HEK293T (cell line): ENCODE measurements around the gene ACYP1.
"Not testable (repeated sequence)": the region's sequence is repeated elsewhere in the genome, so short reads cannot be mapped to it uniquely, and the experiment has no call there.

Experiments
- CTCF ChIA-PET: fragments of 350-600 bp; formaldehyde crosslinking; extraction: SDS; loops from one replicate; lab custom pipeline; 2021; ENCODE audit warnings: antibody characterized with exemption, inconsistent platforms; lab: Yijun Ruan, JAX
- POLR2A ChIA-PET: fragments of 350-600 bp; formaldehyde crosslinking; extraction: SDS; loops from one replicate; lab custom pipeline; 2020; ENCODE audit warnings: antibody characterized with exemption, inconsistent platforms; lab: Yijun Ruan, JAX
- DNase-seq: peaks from one replicate; pipeline ENCODE4 v3.0.0; 2012; ENCODE audit warnings: mixed read lengths; ENCODE audit errors: extremely low spot score
- ARNT ChIP-seq: fragments of 450-650 bp; IDR thresholded peaks from 2 replicates; pipeline ENCODE4 v1.6.1; 2017; ENCODE audit warnings: mild to moderate bottlenecking
- BHLHE40 ChIP-seq: fragments of 450-650 bp; IDR thresholded peaks from 2 replicates; pipeline ENCODE4 v1.6.1; 2016; ENCODE audit warnings: mild to moderate bottlenecking, moderate library complexity, borderline replicate concordance
- CTBP1 ChIP-seq: fragments of 450-650 bp; IDR thresholded peaks from 2 replicates; pipeline ENCODE4 v1.6.1; 2016; ENCODE audit warnings: borderline replicate concordance
- ELF4 ChIP-seq: fragments of 450-650 bp; IDR thresholded peaks from 2 replicates; pipeline ENCODE4 v1.6.1; 2017; ENCODE audit warnings: antibody characterized with exemption
- FOXA1 ChIP-seq: fragments of 450-650 bp; IDR thresholded peaks from 2 replicates; pipeline ENCODE4 v1.6.1; 2016; ENCODE audit warnings: mild to moderate bottlenecking
- FOXK2 ChIP-seq: fragments of 450-650 bp; IDR thresholded peaks from 2 replicates; pipeline ENCODE4 v1.6.1; 2016; ENCODE audit warnings: mild to moderate bottlenecking
- FOXM1 ChIP-seq: fragments of 450-650 bp; IDR thresholded peaks from 2 replicates; pipeline ENCODE4 v1.6.1; 2017; ENCODE audit warnings: mild to moderate bottlenecking, borderline replicate concordance
- HDGF ChIP-seq: fragments of 450-650 bp; IDR thresholded peaks from 2 replicates; pipeline ENCODE4 v1.6.1; 2017; ENCODE audit warnings: antibody characterized with exemption, borderline replicate concordance
- L3MBTL2 ChIP-seq: fragments of 450-650 bp; conservative IDR thresholded peaks from 2 replicates; pipeline ENCODE4 v1.6.1; 2016; ENCODE audit warnings: mild to moderate bottlenecking
- LEF1 ChIP-seq: fragments of 450-650 bp; IDR thresholded peaks from 2 replicates; pipeline ENCODE4 v1.6.1; 2017; ENCODE audit warnings: mild to moderate bottlenecking, borderline replicate concordance
- NFRKB ChIP-seq: fragments of 450-650 bp; IDR thresholded peaks from 2 replicates; pipeline ENCODE4 v1.6.1; 2016; ENCODE audit warnings: mild to moderate bottlenecking, moderate library complexity
- SP1 ChIP-seq: fragments of 450-650 bp; IDR thresholded peaks from 2 replicates; pipeline ENCODE4 v1.6.1; 2017
- SUZ12 ChIP-seq: fragments of 450-650 bp; IDR thresholded peaks from 2 replicates; pipeline ENCODE4 v1.6.1; 2016; ENCODE audit warnings: mild to moderate bottlenecking
- TARDBP ChIP-seq: fragments of 450-650 bp; IDR thresholded peaks from 2 replicates; pipeline ENCODE4 v1.6.1; 2016
- ZNF384 ChIP-seq: fragments of 450-650 bp; IDR thresholded peaks from 2 replicates; pipeline ENCODE4 v1.6.1; 2016
- TF ChIP-seq, protein P1 (sequence below): fragments of 450-650 bp; IDR thresholded peaks from 2 replicates; pipeline ENCODE4 v1.6.1; 2016

The ACYP1 gene

GRCh38 chr14:75068294-75069120 is 4.7 kb upstream of the ACYP1 start:
- POLR2A ChIA-PET = interaction anchor here (1.7 to 3.1 kb wide), 3 partner anchors 10 to 146 kb away, joined by 7 to 15 read pairs (median 11); partner anchors contain the start of gene RPS6KL1
- DNase-seq = no peak
- CTCF ChIA-PET = interaction anchor here (0.6 to 1.4 kb wide), 2 partner anchors 116 to 124 kb away, joined by 3 to 8 read pairs; no protein-coding TSS in a partner anchor
- TF ChIP-seq TARDBP (no peak), L3MBTL2 (no peak), CTBP1 (no peak), SP1 (no peak), BHLHE40 (no peak), LEF1 (no peak), ZNF384 (no peak), FOXK2 (no peak), HDGF (no peak), FOXM1 (no peak), ARNT (no peak), ELF4 (no peak), FOXA1 (no peak)
- TF ChIP-seq, protein P1, sequence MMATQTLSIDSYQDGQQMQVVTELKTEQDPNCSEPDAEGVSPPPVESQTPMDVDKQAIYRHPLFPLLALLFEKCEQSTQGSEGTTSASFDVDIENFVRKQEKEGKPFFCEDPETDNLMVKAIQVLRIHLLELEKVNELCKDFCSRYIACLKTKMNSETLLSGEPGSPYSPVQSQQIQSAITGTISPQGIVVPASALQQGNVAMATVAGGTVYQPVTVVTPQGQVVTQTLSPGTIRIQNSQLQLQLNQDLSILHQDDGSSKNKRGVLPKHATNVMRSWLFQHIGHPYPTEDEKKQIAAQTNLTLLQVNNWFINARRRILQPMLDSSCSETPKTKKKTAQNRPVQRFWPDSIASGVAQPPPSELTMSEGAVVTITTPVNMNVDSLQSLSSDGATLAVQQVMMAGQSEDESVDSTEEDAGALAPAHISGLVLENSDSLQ = no peak

DNA sequence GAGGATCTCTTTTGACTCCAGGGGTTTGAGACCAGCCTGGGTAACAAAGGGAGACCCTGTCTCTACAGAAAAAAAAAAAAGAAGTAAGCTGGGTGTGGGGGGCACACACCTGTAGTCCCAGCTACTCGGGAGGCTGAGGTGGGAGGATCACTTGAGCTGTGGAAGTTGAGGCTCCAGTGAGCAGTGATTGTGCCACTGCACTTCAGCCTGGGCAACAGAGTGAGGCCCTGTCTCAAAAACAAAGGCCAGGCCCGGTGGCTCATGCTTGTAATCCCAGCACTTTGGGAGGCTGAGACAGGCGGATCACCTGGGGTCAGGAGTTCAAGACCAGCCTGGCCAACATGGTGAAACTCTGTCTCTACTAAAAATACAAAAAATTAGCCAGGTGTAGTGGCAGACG is 3.9 kb upstream of the ACYP1 start:
- ChIA-PET POLR2A (interaction anchor here (3.1 kb wide), 1 partner anchor 145 kb away, joined by 11 read pairs; the partner anchor contains the start of gene RPS6KL1), CTCF (interaction anchor here (0.6 kb wide), 1 partner anchor 115 kb away, joined by 8 read pairs; no protein-coding TSS in a partner anchor)
- DNase-seq = not testable (repeated sequence)

DNA sequence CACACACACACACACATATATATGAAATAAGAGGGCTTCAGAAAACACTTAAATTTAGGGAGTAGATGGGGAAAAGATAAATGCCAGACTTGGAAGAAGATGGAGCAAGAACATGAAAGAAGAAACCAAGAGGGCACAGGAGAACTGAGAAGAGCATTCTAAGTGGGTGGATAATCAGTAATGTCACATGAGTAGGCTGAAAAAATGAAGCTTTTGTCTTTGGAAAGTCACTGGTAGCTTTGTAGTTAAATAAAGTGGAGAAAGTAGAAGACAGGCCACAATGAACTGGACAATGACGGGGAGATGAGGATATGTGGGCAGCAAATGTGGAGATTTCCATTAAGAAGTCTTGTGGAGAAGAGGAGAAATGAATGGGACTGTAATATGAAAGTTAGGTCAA is 3.4 kb upstream of the ACYP1 start:
- CTCF ChIA-PET = no interaction called here

GRCh38 chr14:75066691-75067090 is 2.9 kb upstream of the ACYP1 start:
- POLR2A ChIA-PET = no interaction called here
- TF ChIP-seq FOXM1 (no peak), CTBP1 (no peak), ZNF384 (no peak), ARNT (no peak), TARDBP (no peak)
- no peak for DNase-seq
- CTCF ChIA-PET = no interaction called here

More for the DNA sequence above, 3.4 kb upstream of the ACYP1 start:
- TF ChIP-seq NFRKB = no peak
- no peak for TF ChIP-seq TARDBP
- TF ChIP-seq, protein P1 = no peak
- no peak for TF ChIP-seq ELF4
- POLR2A ChIA-PET = no interaction called here
- DNase-seq = no peak

- TF ChIP-seq CTBP1 = no peak
- no peak for TF ChIP-seq LEF1
- TF ChIP-seq FOXM1 = no peak
- TF ChIP-seq ZNF384 = no peak
- no peak for TF ChIP-seq SP1
- no peak for TF ChIP-seq ELF4
- TF ChIP-seq SUZ12 = no peak
- TF ChIP-seq ARNT = no peak
- TF ChIP-seq TARDBP = no peak
- TF ChIP-seq NFRKB = no peak
- TF ChIP-seq FOXK2 = no peak
- TF ChIP-seq L3MBTL2 = no peak
- no peak for TF ChIP-seq HDGF
- TF ChIP-seq, protein P1 = no peak
- no peak for TF ChIP-seq FOXA1
- TF ChIP-seq BHLHE40 = no peak
- POLR2A ChIA-PET = interaction anchor here (0.6 to 2.2 kb wide), 16 partner anchors 8 to 141 kb away, joined by 3 to 16 read pairs (median 5); partner anchors contain the start of genes EIF2B2, NEK9, PGF and RPS6KL1
- DNase-seq = no peak
- CTCF ChIA-PET = interaction anchor here (1.0 to 1.1 kb wide), 2 partner anchors 21 to 24 kb away, joined by 4 read pairs; no protein-coding TSS in a partner anchor
Measured at GRCh38 chr14:75064205-75064567, 362 bp upstream of the ACYP1 start.

- POLR2A ChIA-PET = interaction anchor here (1.2 to 2.2 kb wide), 9 partner anchors 12 to 140 kb away, joined by 3 to 16 read pairs (median 5); partner anchors contain the start of genes PGF and RPS6KL1
- TF ChIP-seq FOXM1 = no peak
- TF ChIP-seq L3MBTL2 = no peak
- TF ChIP-seq BHLHE40 = no peak
- TF ChIP-seq ELF4 = no peak
- TF ChIP-seq FOXK2 = no peak
- TF ChIP-seq SUZ12 = no peak
- no peak for TF ChIP-seq NFRKB
- TF ChIP-seq CTBP1 = no peak
- TF ChIP-seq ARNT = no peak
- TF ChIP-seq, protein P1 = no peak
- TF ChIP-seq TARDBP = no peak
- no peak for TF ChIP-seq LEF1
- TF ChIP-seq ZNF384 = no peak
- no peak for TF ChIP-seq FOXA1
- TF ChIP-seq SP1 = no peak
- TF ChIP-seq HDGF = no peak
- CTCF ChIA-PET = interaction anchor here (1.1 kb wide), 1 partner anchor 20 kb away, joined by 4 read pairs; no protein-coding TSS in a partner anchor
- no peak for DNase-seq
Measured at GRCh38 chr14:75063013-75063412, 811 bp downstream of the ACYP1 start.
